ENCODE measurements around the gene STK11. TPM values are rescaled to one million over a fixed set of nuclear protein-coding genes. Genes with fewer than 3 reads are reported as not detected.
A peak's percentile ranks its signal among the peaks of the same experiment; 100 is the strongest.

STK11 gene, protein sequence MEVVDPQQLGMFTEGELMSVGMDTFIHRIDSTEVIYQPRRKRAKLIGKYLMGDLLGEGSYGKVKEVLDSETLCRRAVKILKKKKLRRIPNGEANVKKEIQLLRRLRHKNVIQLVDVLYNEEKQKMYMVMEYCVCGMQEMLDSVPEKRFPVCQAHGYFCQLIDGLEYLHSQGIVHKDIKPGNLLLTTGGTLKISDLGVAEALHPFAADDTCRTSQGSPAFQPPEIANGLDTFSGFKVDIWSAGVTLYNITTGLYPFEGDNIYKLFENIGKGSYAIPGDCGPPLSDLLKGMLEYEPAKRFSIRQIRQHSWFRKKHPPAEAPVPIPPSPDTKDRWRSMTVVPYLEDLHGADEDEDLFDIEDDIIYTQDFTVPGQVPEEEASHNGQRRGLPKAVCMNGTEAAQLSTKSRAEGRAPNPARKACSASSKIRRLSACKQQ
- total RNA-seq, result 10 to 100 TPM; 64.4 to 72.0 (median 69.8) TPM

DNA sequence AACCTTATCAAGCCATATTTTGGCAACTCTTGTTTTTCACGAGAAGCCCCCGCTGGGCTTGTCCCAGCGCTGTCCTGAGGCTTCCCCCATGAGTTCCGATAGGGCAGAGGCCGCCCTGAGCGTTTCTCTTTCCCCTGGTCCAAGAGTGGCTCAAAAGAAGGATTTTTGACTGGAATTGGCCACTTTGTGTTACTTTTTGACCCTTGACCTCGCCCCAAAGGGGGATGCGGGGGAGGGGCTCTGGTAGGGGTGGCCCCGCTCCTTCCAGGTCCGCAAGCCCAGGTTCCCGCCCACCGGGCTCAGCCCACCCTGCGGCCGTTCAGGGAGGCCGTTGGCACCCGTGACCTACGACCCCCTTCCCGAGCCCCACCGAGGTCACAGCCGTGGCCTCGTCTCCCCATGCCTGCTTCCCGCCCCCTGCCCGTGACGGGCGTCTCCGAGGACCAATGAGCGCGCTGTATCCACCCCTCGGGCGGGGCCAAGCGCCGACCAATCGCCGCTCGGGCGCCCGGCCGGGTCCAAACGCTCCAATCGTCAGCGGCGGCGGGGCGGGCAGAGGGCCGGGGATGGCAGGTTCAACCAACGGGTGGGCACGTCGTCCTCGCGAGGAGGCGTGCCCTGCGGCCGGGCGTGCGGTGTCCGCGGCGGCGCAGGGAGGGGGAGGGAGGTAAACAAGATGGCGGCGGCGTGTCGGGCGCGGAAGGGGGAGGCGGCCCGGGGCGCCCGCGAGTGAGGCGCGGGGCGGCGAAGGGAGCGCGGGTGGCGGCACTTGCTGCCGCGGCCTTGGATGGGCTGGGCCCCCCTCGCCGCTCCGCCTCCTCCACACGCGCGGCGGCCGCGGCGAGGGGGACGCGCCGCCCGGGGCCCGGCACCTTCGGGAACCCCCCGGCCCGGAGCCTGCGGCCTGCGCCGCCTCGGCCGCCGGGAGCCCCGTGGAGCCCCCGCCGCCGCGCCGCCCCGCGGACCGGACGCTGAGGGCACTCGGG is at the start of gene STK11:
STK11 (plus strand) TSS at position 665 of the 986 bp plus-strand sequence. CDS start 1,136 bp downstream, outside the sequence.
- DNase-seq (peak; percentile 99), ATAC-seq (peak; percentile 95 to 96)
- Mint-ChIP-seq H3K4me1 (ENCODE audit: low read depth) (peaks cover 32% of the 10 kb centered on the region), H3K4me3 (peak within 1 kb of the TSS; percentile 90), H3K9me3 (no peaks in the 10 kb centered on the region), H3K27me3 (ENCODE audit: low read depth) (no peaks in the 10 kb centered on the region), H3K36me3 (ENCODE audit: insufficient read depth) (peaks cover 2% of the 10 kb centered on the region)

DNA sequence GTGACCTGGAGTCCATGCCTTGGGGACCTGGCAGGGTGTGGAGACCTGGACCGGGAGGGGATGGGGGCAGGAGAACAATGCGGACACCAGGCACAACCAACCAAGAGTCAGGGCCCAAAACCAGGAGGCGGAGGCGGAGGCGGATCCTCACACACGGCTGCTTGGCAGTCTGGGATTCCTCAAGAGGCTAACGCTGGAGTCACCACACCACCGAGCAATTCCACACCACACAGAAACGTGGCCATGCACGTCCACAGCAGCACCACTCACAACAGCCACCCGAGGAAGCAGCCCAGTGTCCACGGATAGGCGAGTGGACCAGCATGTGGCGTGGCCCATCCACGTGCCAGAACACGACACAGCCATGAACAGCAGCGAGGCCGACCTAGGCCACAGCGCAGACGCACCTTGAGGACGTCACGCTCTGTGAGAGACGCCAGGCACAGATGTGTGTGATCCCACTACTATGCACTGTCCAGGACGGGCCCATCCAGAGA is 49.2 kb upstream of the STK11 start:
- no peak for ATAC-seq
- peaks cover 3% of the 10 kb centered on the region for H3K36me3 Mint-ChIP-seq (ENCODE audit: insufficient read depth)

DNA sequence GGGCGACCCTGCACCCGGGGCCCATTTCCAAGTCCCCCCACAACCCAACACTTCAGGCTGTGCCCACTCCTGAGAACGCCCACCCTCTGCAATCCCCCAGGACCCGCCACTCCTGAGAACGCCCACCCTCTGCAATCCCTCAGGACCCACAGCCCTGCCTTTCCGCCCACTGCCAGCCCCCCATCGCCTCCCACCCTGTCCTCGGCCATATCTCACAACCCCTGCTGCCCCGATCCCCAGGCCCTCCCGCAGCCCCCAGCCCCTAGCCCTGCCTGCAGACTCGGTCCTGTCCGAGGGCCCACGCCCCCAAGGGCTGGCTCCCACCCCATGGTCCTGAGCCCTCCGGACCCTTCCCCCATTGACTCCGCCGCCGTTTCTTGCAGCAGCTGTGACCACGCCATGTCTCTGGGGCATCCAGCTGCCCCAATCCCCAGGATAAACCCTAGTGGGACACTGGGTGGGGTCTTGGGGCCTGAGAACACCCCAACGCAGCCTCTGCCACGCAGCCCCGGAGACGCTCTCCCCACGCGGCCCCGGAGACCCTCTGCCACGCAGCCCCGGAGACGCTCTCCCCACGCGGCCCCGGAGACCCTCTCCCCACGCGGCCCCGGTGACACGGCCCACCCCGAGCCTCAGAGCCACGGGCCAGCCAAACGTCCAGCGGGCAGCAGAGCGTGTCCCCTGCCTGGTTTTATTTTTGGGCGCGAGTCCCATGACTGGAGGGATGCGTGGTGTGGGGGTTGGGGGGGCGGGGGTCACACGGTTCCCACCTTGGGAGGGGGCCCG is 48.6 kb upstream of the STK11 start:
- Mint-ChIP-seq H3K4me1 (ENCODE audit: low read depth) (no peaks in the 10 kb centered on the region), H3K4me3 (no peak overlapping the region)
- ATAC-seq, result no peak

More for the DNA sequence above, 49.2 kb upstream of the STK11 start:
- H3K27me3 Mint-ChIP-seq (ENCODE audit: low read depth), result no peaks in the 10 kb centered on the region
- H3K4me3 Mint-ChIP-seq, result no peak overlapping the region
- H3K9me3 Mint-ChIP-seq, result no peaks in the 10 kb centered on the region
- no peaks in the 10 kb centered on the region for H3K4me1 Mint-ChIP-seq (ENCODE audit: low read depth)
- DNase-seq, result no peak

DNA sequence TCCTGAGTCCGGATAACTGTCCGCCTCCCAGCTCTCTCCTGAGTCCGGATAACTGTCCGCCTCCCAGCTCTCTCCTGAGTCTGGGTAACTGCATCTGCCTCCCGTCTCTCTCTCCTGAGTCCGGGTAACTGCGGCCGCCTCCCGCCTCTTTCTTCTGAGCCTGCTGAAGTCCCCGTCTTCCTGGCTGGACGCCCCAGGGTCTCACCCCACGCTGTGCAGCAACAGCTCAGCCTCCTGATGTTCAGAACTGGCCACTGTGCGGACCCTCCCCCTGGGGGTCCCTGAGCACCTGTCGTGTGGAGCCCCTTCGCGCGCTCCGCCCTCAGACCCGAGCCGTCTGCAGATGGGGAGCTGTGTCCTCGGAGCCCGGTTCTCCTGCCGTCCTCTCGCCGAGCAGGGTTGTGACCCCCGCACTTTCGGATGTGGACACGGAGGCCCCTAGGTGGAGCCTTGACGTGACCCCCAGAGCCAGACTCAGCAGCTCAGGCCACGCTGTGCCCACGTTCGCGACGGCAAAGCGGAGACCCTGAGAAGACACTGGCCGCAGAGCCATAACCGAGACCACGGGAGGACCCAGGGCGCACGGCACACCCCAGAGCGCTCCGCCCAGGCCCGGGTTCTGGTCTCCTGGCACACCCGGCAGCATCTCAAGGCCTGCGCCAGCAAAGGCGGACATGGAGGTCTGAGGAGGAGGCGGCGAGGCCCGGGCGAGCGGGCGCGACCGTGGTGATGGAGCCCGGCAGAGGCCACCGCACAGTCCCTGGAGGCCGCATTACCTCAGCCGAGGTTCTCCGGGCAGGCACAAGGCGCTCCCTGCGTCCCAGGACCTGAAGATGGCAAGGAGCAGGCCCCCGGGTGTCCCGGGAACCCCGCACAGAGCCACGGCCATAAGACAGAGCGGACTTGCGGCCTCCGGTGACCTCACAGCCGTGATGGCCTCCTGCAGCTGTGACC is 47.4 kb upstream of the STK11 start:
- Mint-ChIP-seq H3K27me3 (ENCODE audit: low read depth) (no peaks in the 10 kb centered on the region), H3K36me3 (ENCODE audit: insufficient read depth) (no peaks in the 10 kb centered on the region), H3K4me3 (no peak overlapping the region), H3K4me1 (ENCODE audit: low read depth) (peaks cover 5% of the 10 kb centered on the region), H3K9me3 (no peaks in the 10 kb centered on the region)
- ATAC-seq (no peak), DNase-seq (no peak)

More for the DNA sequence above, 48.6 kb upstream of the STK11 start:
- Mint-ChIP-seq H3K36me3 (ENCODE audit: insufficient read depth) (peaks cover 3% of the 10 kb centered on the region), H3K27me3 (ENCODE audit: low read depth) (no peaks in the 10 kb centered on the region), H3K9me3 (no peaks in the 10 kb centered on the region)
- no peak for DNase-seq

DNA sequence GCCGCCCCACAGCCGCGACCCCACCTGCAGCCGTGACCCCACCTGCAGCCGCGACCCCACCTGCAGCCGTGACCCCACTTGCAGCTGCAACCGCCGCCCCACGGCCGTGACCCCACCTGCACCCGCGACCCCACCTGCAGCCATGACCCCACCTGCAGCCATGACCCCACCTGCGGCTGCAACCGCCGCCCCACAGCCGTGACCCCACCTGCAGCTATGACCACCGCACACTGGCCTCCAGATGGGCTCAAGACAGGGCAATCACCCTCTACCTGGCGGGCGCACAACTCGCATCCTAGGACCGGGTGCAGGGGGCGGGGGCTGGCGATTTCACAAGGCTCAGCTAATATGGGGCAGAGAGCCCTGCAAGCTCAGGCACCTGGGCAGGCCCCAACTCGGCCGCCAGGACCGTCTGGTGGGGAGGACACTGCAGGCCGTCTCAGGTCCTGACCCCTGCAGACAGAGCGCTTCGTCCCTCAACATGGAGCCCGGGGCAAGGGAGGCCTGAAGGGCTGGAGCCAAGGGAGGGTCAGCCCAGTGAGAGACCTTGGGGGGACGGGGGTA is 46.6 kb upstream of the STK11 start:
- Mint-ChIP-seq H3K9me3 (no peaks in the 10 kb centered on the region), H3K4me1 (ENCODE audit: low read depth) (peaks cover 5% of the 10 kb centered on the region), H3K27me3 (ENCODE audit: low read depth) (no peaks in the 10 kb centered on the region), H3K36me3 (ENCODE audit: insufficient read depth) (no peaks in the 10 kb centered on the region), H3K4me3 (no peak overlapping the region)
- DNase-seq, result no peak
- no peak for ATAC-seq

DNA sequence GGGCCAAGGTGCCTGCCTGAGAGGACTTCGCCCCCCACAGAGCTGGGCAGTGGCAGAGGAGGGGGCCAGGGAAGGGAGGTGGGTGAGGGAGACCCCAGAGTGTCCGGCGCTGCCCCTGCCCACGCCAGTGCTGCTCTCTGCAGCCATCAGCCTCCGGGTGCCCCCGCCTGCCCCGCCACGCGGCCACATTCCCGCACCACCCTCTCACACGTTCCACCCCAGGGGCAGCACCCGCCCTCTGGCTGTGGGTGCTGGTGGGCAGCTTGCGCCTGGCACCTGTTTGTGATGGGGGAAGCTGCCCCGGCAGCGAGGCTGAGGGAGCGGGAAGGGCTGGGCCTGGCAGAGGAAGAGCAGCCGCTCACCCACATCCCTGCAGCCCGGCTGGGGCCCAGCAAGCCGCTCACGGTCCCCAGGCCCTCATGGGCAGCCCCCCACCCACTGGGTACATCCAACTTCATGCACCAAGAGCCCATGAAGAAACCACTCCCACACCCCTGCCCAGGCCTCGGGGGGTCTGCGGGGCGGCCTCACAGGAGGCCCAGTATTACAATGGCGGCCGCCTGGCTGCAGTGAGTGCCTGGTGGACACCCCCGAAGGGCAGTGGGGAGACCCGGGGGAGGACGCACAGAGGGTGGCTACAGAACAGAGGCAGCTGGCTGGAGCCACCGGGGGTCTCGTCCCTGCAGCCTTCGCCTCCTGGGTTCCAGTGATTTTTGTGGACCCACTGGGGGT is 45.5 kb upstream of the STK11 start:
- no peaks in the 10 kb centered on the region for H3K27me3 Mint-ChIP-seq (ENCODE audit: low read depth)
- H3K4me1 Mint-ChIP-seq (ENCODE audit: low read depth), result peaks cover 5% of the 10 kb centered on the region
- H3K9me3 Mint-ChIP-seq, result no peaks in the 10 kb centered on the region
- ATAC-seq, result no peak
- H3K36me3 Mint-ChIP-seq (ENCODE audit: insufficient read depth), result no peaks in the 10 kb centered on the region
- H3K4me3 Mint-ChIP-seq, result no peak overlapping the region
- no peak for DNase-seq

DNA sequence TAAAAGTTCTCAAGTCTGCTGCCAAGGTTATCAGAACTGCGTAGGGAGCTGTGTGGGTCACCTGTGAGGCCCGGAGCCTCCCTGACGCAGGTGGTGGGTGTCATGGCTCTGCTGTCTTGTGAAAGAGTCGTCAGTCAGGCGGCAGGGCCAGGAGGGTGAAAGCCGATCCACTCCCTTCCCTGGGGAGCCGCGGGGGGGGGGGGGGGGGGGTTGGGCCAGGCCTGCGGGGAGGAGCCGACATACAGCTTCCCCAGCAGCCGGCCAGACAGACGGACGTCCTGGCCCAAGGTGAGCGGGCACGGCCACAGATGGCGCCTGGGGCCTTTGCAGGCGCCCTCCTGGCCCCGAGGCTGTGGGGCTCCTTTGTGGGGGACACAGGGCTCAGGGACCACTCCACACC is 43.9 kb upstream of the STK11 start:
- H3K4me3 Mint-ChIP-seq, result no peak overlapping the region
- H3K36me3 Mint-ChIP-seq (ENCODE audit: insufficient read depth), result no peaks in the 10 kb centered on the region
- no peak for ATAC-seq
- H3K9me3 Mint-ChIP-seq, result no peaks in the 10 kb centered on the region
- DNase-seq, result no peak
- H3K4me1 Mint-ChIP-seq (ENCODE audit: low read depth), result peaks cover 5% of the 10 kb centered on the region
- H3K27me3 Mint-ChIP-seq (ENCODE audit: low read depth), result no peaks in the 10 kb centered on the region

DNA sequence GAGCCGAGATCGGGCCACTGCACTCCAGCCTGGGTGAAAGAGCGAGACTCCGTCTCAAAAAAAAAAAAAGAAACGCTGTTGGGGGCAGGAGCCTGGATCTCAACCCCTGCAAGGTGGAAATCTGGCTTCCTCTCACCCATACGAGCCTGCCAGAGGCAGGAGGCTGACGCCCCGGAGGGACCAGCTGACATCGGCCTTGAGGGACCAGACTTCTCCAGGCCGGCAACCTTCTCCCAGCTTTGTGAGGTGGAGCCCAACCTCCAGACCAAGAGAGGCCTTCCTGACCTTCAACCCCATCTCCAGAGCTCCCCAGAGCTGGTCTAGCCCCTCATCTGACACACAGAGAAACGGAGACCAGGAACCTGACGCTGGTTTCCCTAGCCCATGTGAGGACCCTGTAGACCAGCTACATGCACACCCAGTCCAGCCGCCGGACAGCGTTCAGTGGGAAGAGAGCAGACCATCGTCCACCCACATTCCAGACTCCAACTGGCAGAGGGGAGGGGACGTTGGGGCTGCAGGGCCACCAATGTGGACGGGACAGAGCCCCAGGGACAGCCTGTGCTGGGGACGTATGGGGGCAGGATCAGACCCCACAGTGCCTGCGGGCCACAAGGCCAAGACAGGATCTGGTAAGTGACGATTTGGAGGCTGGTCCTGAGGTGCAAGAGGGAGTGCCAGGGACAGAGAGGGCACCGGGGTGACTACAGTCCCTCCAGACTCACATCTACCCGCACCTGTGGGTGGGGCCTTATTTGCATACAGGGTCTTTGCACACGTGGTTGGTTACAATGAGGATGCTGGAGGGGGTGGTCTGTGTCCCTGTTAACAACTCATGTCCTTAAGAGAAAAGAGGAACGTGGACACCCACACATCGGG is 42.9 kb upstream of the STK11 start:
- Mint-ChIP-seq H3K4me3 (no peak overlapping the region), H3K4me1 (ENCODE audit: low read depth) (peaks cover 5% of the 10 kb centered on the region), H3K27me3 (ENCODE audit: low read depth) (no peaks in the 10 kb centered on the region), H3K9me3 (no peaks in the 10 kb centered on the region), H3K36me3 (ENCODE audit: insufficient read depth) (no peaks in the 10 kb centered on the region)
- no peak for DNase-seq
- no peak for ATAC-seq

DNA sequence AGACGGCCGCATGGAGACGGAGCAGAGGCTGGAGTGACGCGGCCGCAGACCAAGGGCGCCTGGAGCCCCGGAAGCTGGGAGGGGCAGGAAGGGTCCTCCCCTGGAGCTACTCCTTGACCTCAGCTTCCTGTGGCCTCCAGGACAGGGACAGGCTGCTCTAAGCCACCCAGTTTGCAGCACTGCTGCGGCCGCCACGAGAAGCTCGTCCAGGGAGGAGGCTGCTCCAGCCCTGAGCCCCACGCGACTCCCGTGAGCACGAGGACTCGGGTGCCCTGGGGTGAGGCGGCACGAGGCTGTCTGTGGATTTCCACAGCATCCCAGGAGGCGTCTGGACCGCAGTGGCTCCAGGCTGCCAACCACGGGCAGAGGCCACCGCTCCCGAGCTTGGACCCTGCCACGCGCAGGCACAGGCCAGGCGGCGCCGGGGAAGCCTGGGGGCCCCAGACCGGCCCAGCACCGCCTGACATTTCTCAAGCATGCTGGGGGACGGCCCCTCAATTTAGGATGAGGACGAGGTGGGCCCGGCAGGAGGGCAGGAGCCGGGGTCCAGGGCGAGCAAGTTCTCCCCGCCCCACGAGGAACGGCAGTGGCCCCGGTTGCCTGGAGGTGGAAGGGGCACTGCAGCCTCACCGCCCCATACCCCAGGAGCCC is 42.2 kb upstream of the STK11 start:
- H3K4me3 Mint-ChIP-seq, result no peak overlapping the region
- H3K36me3 Mint-ChIP-seq (ENCODE audit: insufficient read depth), result no peaks in the 10 kb centered on the region
- ATAC-seq (no peak), DNase-seq (no peak)
- no peaks in the 10 kb centered on the region for H3K9me3 Mint-ChIP-seq
- H3K27me3 Mint-ChIP-seq (ENCODE audit: low read depth), result no peaks in the 10 kb centered on the region
- H3K4me1 Mint-ChIP-seq (ENCODE audit: low read depth), result peaks cover 5% of the 10 kb centered on the region

DNA sequence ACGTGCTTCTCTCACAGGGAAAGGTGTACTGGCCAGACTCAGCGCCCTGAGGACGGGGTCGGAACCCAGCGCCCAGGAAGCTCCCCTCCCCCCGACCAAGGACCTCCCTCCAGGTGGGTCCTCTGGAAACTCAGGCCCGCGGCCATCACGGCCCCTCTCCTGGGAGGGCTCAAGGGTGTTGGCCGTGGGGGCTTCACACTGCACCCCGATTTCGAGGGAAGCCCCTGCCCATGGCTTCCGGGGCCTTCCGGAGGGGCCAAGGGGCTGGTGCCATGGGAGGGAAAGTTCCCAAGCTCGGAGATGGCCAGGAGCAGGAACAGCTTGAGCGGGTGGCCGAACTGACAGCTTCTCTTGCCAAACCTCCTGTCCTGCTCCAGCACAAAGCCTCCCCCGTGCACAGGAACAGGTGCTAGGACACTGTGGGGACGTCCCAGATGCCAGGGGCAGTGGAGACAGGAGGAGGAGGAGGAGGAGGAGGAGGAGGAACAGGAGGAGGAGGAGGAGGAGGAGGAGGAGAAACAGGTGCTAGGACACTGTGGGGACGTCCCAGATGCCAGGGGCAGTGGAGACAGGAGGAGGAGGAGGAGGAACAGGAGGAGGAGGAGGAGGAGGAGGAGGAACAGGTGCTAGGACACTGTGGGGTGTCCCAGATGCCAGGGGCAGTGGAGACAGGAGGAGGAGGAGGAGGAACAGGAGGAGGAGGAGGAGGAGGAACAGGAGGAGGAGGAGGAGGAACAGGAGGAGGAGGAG is 41.5 kb upstream of the STK11 start:
- H3K36me3 Mint-ChIP-seq (ENCODE audit: insufficient read depth), result peaks cover 2% of the 10 kb centered on the region
- no peaks in the 10 kb centered on the region for H3K27me3 Mint-ChIP-seq (ENCODE audit: low read depth)
- H3K9me3 Mint-ChIP-seq, result no peaks in the 10 kb centered on the region
- H3K4me3 Mint-ChIP-seq, result no peak overlapping the region
- H3K4me1 Mint-ChIP-seq (ENCODE audit: low read depth), result peaks cover 8% of the 10 kb centered on the region
- DNase-seq (no peak), ATAC-seq (no peak)
